PC-9 (cell line): ENCODE results near the gene HMGB1.

Source experiments
- EZH2 ChIP-seq: fragments of 200-600 bp; sonication (generic); IDR thresholded peaks from 2 replicates; pipeline ENCODE4 v1.8.0; 2017; ENCODE audit warnings: antibody characterized with exemption, low read depth
- TF ChIP-seq, protein P1 (sequence below): fragments of 200-600 bp; sonication (generic); conservative IDR thresholded peaks from 2 replicates; pipeline ENCODE4 v1.6.1; 2017; ENCODE audit warnings: mixed run types, antibody characterized with exemption, mild to moderate bottlenecking, moderate library complexity

DNA sequence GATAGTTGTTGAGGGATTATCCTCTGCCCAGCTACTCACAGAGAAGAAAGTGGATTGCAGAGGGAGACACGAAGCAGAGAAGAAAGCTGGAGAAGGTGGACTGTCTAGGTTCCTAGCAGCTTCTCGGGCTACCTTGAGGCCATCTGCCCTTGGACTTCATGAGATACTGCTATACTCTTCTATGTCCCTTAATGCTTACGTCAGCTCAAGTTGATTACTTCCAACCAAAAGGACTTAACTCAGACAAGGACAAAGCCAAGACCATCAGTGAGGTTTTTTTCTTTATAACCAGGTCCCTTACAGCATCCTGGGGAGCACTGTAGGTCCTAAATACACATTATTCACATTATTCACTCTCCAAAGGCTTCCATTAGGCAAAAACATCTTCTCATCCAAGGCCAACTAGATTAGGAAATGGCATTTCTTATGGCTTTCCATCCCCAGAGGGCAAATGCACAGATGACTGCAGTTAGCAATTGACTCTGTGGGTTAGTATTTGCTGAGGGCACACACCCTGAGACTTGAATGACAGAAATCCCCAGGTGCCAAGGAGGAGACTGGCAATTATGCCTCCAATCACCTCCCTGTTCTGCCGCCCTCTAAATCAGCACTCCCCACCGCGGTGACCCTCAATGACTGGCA, 47.5 kb downstream of the HMGB1 start:
- TF ChIP-seq, protein P1, sequence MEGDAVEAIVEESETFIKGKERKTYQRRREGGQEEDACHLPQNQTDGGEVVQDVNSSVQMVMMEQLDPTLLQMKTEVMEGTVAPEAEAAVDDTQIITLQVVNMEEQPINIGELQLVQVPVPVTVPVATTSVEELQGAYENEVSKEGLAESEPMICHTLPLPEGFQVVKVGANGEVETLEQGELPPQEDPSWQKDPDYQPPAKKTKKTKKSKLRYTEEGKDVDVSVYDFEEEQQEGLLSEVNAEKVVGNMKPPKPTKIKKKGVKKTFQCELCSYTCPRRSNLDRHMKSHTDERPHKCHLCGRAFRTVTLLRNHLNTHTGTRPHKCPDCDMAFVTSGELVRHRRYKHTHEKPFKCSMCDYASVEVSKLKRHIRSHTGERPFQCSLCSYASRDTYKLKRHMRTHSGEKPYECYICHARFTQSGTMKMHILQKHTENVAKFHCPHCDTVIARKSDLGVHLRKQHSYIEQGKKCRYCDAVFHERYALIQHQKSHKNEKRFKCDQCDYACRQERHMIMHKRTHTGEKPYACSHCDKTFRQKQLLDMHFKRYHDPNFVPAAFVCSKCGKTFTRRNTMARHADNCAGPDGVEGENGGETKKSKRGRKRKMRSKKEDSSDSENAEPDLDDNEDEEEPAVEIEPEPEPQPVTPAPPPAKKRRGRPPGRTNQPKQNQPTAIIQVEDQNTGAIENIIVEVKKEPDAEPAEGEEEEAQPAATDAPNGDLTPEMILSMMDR = no peak
- no peak for TF ChIP-seq EZH2
